Choroid plexus epithelial cell (primary cell): ENCODE data around the gene JADE2.

ENCODE experiments used
- DNase-seq: peaks from one replicate; pipeline ENCODE4 v3.0.0-alpha.2; 2010; ENCODE audit warnings: low read depth
- H3K4me3 ChIP-seq: 2 replicates; pipeline ENCODE4 v1.5.1; 2011; ENCODE audit warnings: low read depth, mild to moderate bottlenecking, control low read depth, low read length, moderate library complexity
- CTCF ChIP-seq: conservative IDR thresholded peaks from 2 replicates; pipeline ENCODE4 v1.5.1; 2011; ENCODE audit warnings: low read depth, mild to moderate bottlenecking, control low read depth, inconsistent platforms, low read length, moderate library complexity

Gene JADE2

GRCh38 chr5:134541736-134542376 is 16.4 kb downstream of the JADE2 start:
- no peak for TF ChIP-seq CTCF
- DNase-seq: peak; percentile 60
- H3K4me3 ChIP-seq: no peak overlapping the region

GRCh38 chr5:134543820-134544614 is 18.5 kb downstream of the JADE2 start:
- no peak for TF ChIP-seq CTCF
- DNase-seq: no peak
- no peak overlapping the region for H3K4me3 ChIP-seq

- no peak for DNase-seq
- no peak for TF ChIP-seq CTCF
- no peak overlapping the region for H3K4me3 ChIP-seq
Observed at GRCh38 chr5:134545070-134545868, 19.8 kb downstream of the JADE2 start.

- no peak overlapping the region for H3K4me3 ChIP-seq
- TF ChIP-seq CTCF: no peak
- DNase-seq: no peak
Observed at GRCh38 chr5:134547066-134547465, 21.6 kb downstream of the JADE2 start.

GRCh38 chr5:134547579-134547978 is 22.1 kb downstream of the JADE2 start:
- no peak for TF ChIP-seq CTCF
- H3K4me3 ChIP-seq: no peak overlapping the region
- peak; percentile 69 for DNase-seq

- no peak for DNase-seq
- H3K4me3 ChIP-seq: no peak overlapping the region
- TF ChIP-seq CTCF: no peak
Observed at GRCh38 chr5:134547999-134548658, 22.7 kb downstream of the JADE2 start.
